Caco-2 (cell line): ENCODE measurements around the gene CLMP. TPM values are rescaled to one million over a fixed set of nuclear protein-coding genes. Genes with fewer than 3 reads are reported as not detected.
A peak's percentile ranks its signal among the peaks of the same experiment; 100 is the strongest.

Experiments used
- BruUV-seq: library from RNA; stranded (reverse); fragments of 400-500 nt; replicated peaks from 2 replicates; lab custom pipeline; 2021; lab: Mats Ljungman, UMichigan
- CTCF ChIA-PET: fragments of 300-600 bp; sonication (Branson Sonifier 250); formaldehyde crosslinking; loops from one replicate; lab custom pipeline; 2022; ENCODE audit warnings: antibody characterized with exemption; lab: Charles Lee
- POLR2A ChIA-PET: fragments of 300-600 bp; sonication (Branson Sonifier 250); formaldehyde crosslinking; loops from one replicate; lab custom pipeline; 2022; ENCODE audit warnings: antibody characterized with exemption; lab: Charles Lee
- DNase-seq, 2 experiments: peaks; one replicate each; pipeline versions ENCODE4 v3.0.0 to v3.0.0-alpha.2; 2020 to 2022
- H3K27me3 ChIP-seq: replicated peaks from 2 replicates; pipeline ENCODE4 v1.6.0; 2011; ENCODE audit warnings: low read length; ENCODE audit not compliant: control insufficient read depth, insufficient read depth
- H3K36me3 ChIP-seq: 2 replicates; pipeline ENCODE4 v1.5.1; 2011; ENCODE audit warnings: low read length; ENCODE audit not compliant: control insufficient read depth, insufficient read depth
- H3K4me1 ChIP-seq: fragments of 250-450 bp; sonication (Bioruptor Pico); 2 replicates; pipeline ENCODE4 v1.5.1; 2020; ENCODE audit warnings: mild to moderate bottlenecking
- H3K4me3 ChIP-seq: 2 replicates; pipeline ENCODE4 v1.5.1; 2011; ENCODE audit warnings: low read depth, mild to moderate bottlenecking, control low read depth, low read length
- H3K9me3 ChIP-seq: fragments of 250-450 bp; sonication (Bioruptor Pico); 2 replicates; pipeline ENCODE4 v1.5.1; 2020; ENCODE audit warnings: mild to moderate bottlenecking, moderate library complexity
- H3K27ac Mint-ChIP-seq: one replicate; pipeline ENCODE4 v1.8.0; 2022; ENCODE audit warnings: mixed read lengths; ENCODE audit not compliant: unreplicated experiment
- H3K27me3 Mint-ChIP-seq: one replicate; pipeline ENCODE4 v1.8.0; 2022; ENCODE audit warnings: mixed read lengths; ENCODE audit not compliant: insufficient read depth, unreplicated experiment
- H3K36me3 Mint-ChIP-seq: one replicate; pipeline ENCODE4 v1.8.0; 2022; ENCODE audit warnings: mild to moderate bottlenecking, mixed read lengths; ENCODE audit not compliant: insufficient read depth, unreplicated experiment
- H3K4me1 Mint-ChIP-seq: one replicate; pipeline ENCODE4 v1.8.0; 2022; ENCODE audit warnings: low read depth, mixed read lengths; ENCODE audit not compliant: unreplicated experiment
- H3K4me3 Mint-ChIP-seq: one replicate; pipeline ENCODE4 v1.8.0; 2022; ENCODE audit warnings: mild to moderate bottlenecking, moderate library complexity, mixed read lengths; ENCODE audit not compliant: unreplicated experiment
- H3K9me3 Mint-ChIP-seq: one replicate; pipeline ENCODE4 v1.8.0; 2022; ENCODE audit warnings: mixed read lengths; ENCODE audit not compliant: unreplicated experiment
- intact Hi-C: fragments of 100-400 bp; cut with micrococcal nuclease; formaldehyde crosslinking; loops from one replicate; pipeline ENCODE4 v1.10.0; 2022; ENCODE audit not compliant: unreplicated experiment
- total RNA-seq: library from RNA; stranded (reverse); gene quantifications from 2 replicates; pipeline ENCODE4 v1.2.3, GENCODE V29; 2022
- TF ChIP-seq, protein P1 (sequence below), 2 experiments: fragments of 200-600 bp in 1 of 2; IDR thresholded peaks; 1 replicate in 1 of 2; 2 replicates in 1 of 2; pipeline versions ENCODE4 v1.5.1 to v1.8.0; 2011 to 2022; ENCODE audit warnings: antibody characterized with exemption in 1 of 2, control low read depth in 1 of 2, inconsistent platforms in 1 of 2, low read depth in 1 of 2, low read length in 1 of 2, mild to moderate bottlenecking in 1 of 2, moderate library complexity in 1 of 2; ENCODE audit not compliant: insufficient read depth in 1 of 2, severe bottlenecking in 1 of 2, unreplicated experiment in 1 of 2

Gene CLMP
- total RNA-seq, 1 experiment from 2014 or later = 58.9 TPM

DNA sequence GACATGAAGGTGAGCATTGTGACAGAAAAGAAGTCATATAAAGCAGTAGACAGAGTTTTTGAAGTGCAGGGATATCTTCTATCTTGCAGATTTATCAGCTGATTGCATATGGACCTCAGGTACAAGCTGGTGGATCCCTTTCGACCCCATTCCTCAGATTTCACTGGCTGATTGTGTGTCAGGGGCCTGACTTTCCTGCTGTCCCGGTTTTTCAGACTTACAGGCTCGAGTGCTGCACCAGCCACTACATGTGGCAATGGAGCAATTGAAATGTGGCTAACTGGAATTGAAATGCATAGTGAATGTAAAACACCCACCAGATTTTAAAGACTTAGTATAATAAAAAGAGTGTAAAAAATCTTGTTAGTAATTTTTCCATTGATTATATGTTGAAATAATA lies 50.3 kb downstream of the CLMP start:
- no peaks in the 10 kb centered on the region for H3K9me3 Mint-ChIP-seq
- H3K36me3 Mint-ChIP-seq = no peaks in the 10 kb centered on the region
- H3K27me3 Mint-ChIP-seq = no peaks in the 10 kb centered on the region
- no peak overlapping the region for H3K4me3 Mint-ChIP-seq
- Histone ChIP-seq H3K9me3 (no peaks in the 10 kb centered on the region), H3K4me1 (no peaks in the 10 kb centered on the region), H3K27me3 (no peaks in the 10 kb centered on the region), H3K4me3 (no peak overlapping the region), H3K36me3 (no peaks in the 10 kb centered on the region)
- CTCF ChIA-PET = interaction anchor here (1.2 kb wide), 1 partner anchor 102 kb away, joined by 5 read pairs; no protein-coding TSS in a partner anchor
- peak; percentile 42 to 51 for DNase-seq
- TF ChIP-seq, protein P1, sequence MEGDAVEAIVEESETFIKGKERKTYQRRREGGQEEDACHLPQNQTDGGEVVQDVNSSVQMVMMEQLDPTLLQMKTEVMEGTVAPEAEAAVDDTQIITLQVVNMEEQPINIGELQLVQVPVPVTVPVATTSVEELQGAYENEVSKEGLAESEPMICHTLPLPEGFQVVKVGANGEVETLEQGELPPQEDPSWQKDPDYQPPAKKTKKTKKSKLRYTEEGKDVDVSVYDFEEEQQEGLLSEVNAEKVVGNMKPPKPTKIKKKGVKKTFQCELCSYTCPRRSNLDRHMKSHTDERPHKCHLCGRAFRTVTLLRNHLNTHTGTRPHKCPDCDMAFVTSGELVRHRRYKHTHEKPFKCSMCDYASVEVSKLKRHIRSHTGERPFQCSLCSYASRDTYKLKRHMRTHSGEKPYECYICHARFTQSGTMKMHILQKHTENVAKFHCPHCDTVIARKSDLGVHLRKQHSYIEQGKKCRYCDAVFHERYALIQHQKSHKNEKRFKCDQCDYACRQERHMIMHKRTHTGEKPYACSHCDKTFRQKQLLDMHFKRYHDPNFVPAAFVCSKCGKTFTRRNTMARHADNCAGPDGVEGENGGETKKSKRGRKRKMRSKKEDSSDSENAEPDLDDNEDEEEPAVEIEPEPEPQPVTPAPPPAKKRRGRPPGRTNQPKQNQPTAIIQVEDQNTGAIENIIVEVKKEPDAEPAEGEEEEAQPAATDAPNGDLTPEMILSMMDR (IDR thresholded peaks at IDR 0.05; ENCODE audit: insufficient read depth in 1 of 2, low read depth in 1 of 2, low read length in 1 of 2, severe bottlenecking in 1 of 2, unreplicated experiment in 1 of 2) = no peak
- BruUV-seq = no TSS peak
- POLR2A ChIA-PET = no interaction called here
- no peak overlapping the region for H3K27ac Mint-ChIP-seq
- no peaks in the 10 kb centered on the region for H3K4me1 Mint-ChIP-seq
- intact Hi-C loops = no loop called here

DNA sequence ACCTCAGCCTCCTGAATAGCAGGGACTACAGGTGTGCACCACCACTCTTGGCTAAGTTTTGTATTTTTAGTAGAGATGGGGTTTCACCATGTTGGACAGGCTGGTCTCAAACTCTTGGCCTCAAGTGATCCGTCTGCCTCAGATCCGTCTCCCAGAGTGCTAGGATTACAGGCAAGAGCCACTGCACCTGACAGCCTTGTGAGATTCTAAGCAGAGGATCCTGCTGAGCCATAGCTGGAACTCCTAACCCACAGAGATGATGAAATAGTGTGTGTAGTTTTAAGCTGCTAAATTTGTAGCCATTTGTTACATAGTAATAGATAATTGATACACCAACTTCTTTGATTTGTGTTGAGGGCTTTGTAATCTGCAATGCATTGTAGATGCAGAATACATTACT lies 51.1 kb downstream of the CLMP start:
- Mint-ChIP-seq H3K4me1 (no peaks in the 10 kb centered on the region), H3K9me3 (no peaks in the 10 kb centered on the region), H3K4me3 (no peak overlapping the region), H3K27ac (no peak overlapping the region), H3K27me3 (no peaks in the 10 kb centered on the region), H3K36me3 (no peaks in the 10 kb centered on the region)
- H3K4me3 ChIP-seq = no peak overlapping the region
- intact Hi-C loops = no loop called here
- DNase-seq = no peak
- CTCF ChIA-PET = no interaction called here
- no peaks in the 10 kb centered on the region for H3K4me1 ChIP-seq
- H3K27me3 ChIP-seq = no peaks in the 10 kb centered on the region
- H3K9me3 ChIP-seq = no peaks in the 10 kb centered on the region
- TF ChIP-seq, protein P1 (IDR thresholded peaks at IDR 0.05; ENCODE audit: insufficient read depth in 1 of 2, low read depth in 1 of 2, low read length in 1 of 2, severe bottlenecking in 1 of 2, unreplicated experiment in 1 of 2) = no peak
- no peaks in the 10 kb centered on the region for H3K36me3 ChIP-seq
- BruUV-seq = no TSS peak
- POLR2A ChIA-PET = no interaction called here

DNA sequence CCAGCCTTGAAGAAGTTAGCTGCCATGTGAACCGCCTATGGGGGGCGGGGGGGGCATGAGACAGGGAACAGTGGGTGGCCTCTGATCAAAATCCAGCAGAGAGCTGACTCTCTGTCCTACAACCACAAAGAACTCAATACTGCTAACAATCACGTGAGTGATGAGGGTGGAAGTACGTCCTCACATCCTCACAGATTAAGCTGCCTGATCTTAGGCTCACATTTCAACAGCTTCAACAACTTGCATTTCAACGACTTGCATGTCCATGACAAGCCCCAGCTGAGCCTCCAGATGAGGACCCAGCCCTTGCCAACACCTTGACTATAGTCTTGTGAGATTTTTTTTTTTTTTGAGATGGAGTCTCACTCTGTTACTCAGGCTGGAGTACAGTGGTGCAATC lies 51.6 kb downstream of the CLMP start:
- DNase-seq = no peak
- no peaks in the 10 kb centered on the region for H3K36me3 Mint-ChIP-seq
- no peaks in the 10 kb centered on the region for H3K9me3 Mint-ChIP-seq
- no peak overlapping the region for H3K27ac Mint-ChIP-seq
- Histone ChIP-seq H3K4me1 (no peaks in the 10 kb centered on the region), H3K36me3 (no peaks in the 10 kb centered on the region), H3K27me3 (no peaks in the 10 kb centered on the region), H3K4me3 (no peak overlapping the region), H3K9me3 (no peaks in the 10 kb centered on the region)
- no TSS peak for BruUV-seq
- ChIA-PET CTCF (interaction anchor here (0.6 to 0.8 kb wide), 2 partner anchors 118 to 224 kb away, joined by 3 to 4 read pairs; no protein-coding TSS in a partner anchor), POLR2A (no interaction called here)
- no peak overlapping the region for H3K4me3 Mint-ChIP-seq
- intact Hi-C loops = no loop called here
- TF ChIP-seq, protein P1 (IDR thresholded peaks at IDR 0.05; ENCODE audit: insufficient read depth in 1 of 2, low read depth in 1 of 2, low read length in 1 of 2, severe bottlenecking in 1 of 2, unreplicated experiment in 1 of 2) = no peak
- H3K27me3 Mint-ChIP-seq = no peaks in the 10 kb centered on the region
- no peaks in the 10 kb centered on the region for H3K4me1 Mint-ChIP-seq
